ENCODE results near the gene OXT.

DNA sequence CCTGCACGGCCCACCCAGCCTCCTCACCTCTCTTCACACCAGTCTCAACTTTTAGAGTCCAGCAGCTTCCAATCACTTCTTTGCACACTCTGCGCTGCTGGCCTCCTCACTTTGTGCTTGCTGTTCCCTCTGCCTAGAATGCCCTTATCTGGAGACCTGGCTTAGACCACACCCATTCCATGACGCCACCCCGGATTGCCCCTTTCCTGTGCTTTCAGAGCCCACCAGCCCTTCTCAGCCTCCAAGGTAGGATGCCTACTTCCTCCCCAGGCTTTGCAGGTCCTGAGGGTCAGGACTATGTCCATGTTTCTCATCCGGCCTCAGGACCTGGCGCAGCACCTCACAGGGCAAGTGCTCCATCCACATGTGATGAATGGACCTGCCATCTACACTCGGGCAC is 40.1 kb downstream of the OXT start:
- TF ChIP-seq POLR2A (IDR thresholded peaks at IDR 0.05; ENCODE audit: low read length) (no peak), GATA1 (IDR thresholded peaks at IDR 0.05; ENCODE audit: low read depth, low read length) (no peak)

Measured in erythroblast (primary cell).